Endothelial cell of umbilical vein (primary cell): ENCODE results near the gene FOXP4. TPM values are rescaled to one million over a fixed set of nuclear protein-coding genes. Genes with fewer than 3 reads are reported as not detected.

ENCODE experiments used
- BruUV-seq: library from RNA; stranded (reverse); fragments of 400-500 nt; replicated peaks from 2 replicates; lab custom pipeline; 2021; lab: Mats Ljungman, UMichigan
- CTCF ChIA-PET: fragments of 300-600, 350-600 bp; sonication (Branson Sonifier 250); formaldehyde crosslinking; loops from one replicate; lab custom pipeline; 2021; ENCODE audit warnings: antibody characterized with exemption, inconsistent platforms; lab: Charles Lee
- POLR2A ChIA-PET: fragments of 300-600, 350-600 bp; sonication (Branson Sonifier 250); formaldehyde crosslinking; loops from one replicate; lab custom pipeline; 2021; ENCODE audit warnings: antibody characterized with exemption, inconsistent platforms; lab: Charles Lee
- DNase-seq: peaks from one replicate; pipeline ENCODE4 v3.0.0-alpha.2; 2011; ENCODE audit warnings: low read depth, low spot score
- FAIRE-seq: peaks from 2 replicates; lab custom pipeline; 2011; peaks lifted over from hg19 to GRCh38; lab: Jason Lieb, UNC
- H2AFZ ChIP-seq: 2 replicates; pipeline ENCODE4 v1.6.0; 2012; ENCODE audit warnings: low read depth, low read length, control low read depth, inconsistent platforms
- H3K27ac ChIP-seq: 2 replicates; pipeline ENCODE4 v1.5.1; 2011; ENCODE audit warnings: low read depth, mild to moderate bottlenecking, control low read depth, low read length, moderate library complexity; ENCODE audit not compliant: insufficient read depth
- H3K27me3 ChIP-seq, 2 experiments: 2 replicates each; pipeline versions ENCODE4 v1.6.0 to v1.6.1; 2011; ENCODE audit warnings: low read length in 2 of 2, mixed read lengths in 1 of 2; ENCODE audit not compliant: control insufficient read depth in 2 of 2, insufficient read depth in 2 of 2
- H3K36me3 ChIP-seq, 2 experiments: 2 replicates in 1 of 2; 3 replicates in 1 of 2; pipeline ENCODE4 v1.5.1; 2011; ENCODE audit warnings: low read length in 2 of 2, mild to moderate bottlenecking in 1 of 2, moderate library complexity in 1 of 2; ENCODE audit not compliant: control insufficient read depth in 2 of 2, insufficient read depth in 2 of 2; ENCODE audit errors: extremely low read depth in 1 of 2
- H3K4me1 ChIP-seq: 3 replicates; pipeline ENCODE4 v1.5.1; 2011; ENCODE audit warnings: mild to moderate bottlenecking, low read length; ENCODE audit not compliant: control insufficient read depth, insufficient read depth; ENCODE audit errors: extremely low read depth
- H3K4me2 ChIP-seq: 2 replicates; pipeline ENCODE4 v1.6.1; 2011; ENCODE audit warnings: low read length, control low read depth, mixed read lengths; ENCODE audit not compliant: insufficient read depth
- H3K4me3 ChIP-seq, 3 experiments: fragments of 200-600 bp in 1 of 3; sonication (generic), shearing (Covaris generic) in 1 of 3; replicated peaks in 1 of 3; 2 replicates each; pipeline ENCODE4 v1.5.1; 2011 to 2016; ENCODE audit warnings: control low read depth in 3 of 3, low read length in 3 of 3, mild to moderate bottlenecking in 2 of 3, inconsistent platforms in 1 of 3, low read depth in 1 of 3, moderate library complexity in 1 of 3; ENCODE audit not compliant: insufficient read depth in 1 of 3
- H3K79me2 ChIP-seq: 2 replicates; pipeline ENCODE4 v1.6.0; 2012; ENCODE audit warnings: low read length, inconsistent platforms; ENCODE audit not compliant: control insufficient read depth, insufficient read depth
- H3K9ac ChIP-seq: replicated peaks from 2 replicates; pipeline ENCODE3; 2011; ENCODE audit warnings: low read length, control low read depth; ENCODE audit not compliant: insufficient read depth; ENCODE audit errors: extremely low read depth
- H3K9me1 ChIP-seq: replicated peaks from 3 replicates; pipeline ENCODE4 v1.6.0; 2011; ENCODE audit warnings: mild to moderate bottlenecking, low read length; ENCODE audit not compliant: control insufficient read depth, insufficient read depth; ENCODE audit errors: extremely low read depth
- H3K9me3 ChIP-seq: replicated peaks from 2 replicates; pipeline ENCODE4 v1.5.1; 2012; ENCODE audit warnings: low read length, inconsistent platforms; ENCODE audit not compliant: control insufficient read depth, insufficient read depth
- H4K20me1 ChIP-seq: replicated peaks from 2 replicates; pipeline ENCODE3; 2011; ENCODE audit warnings: mild to moderate bottlenecking, low read length; ENCODE audit not compliant: control insufficient read depth, insufficient read depth; ENCODE audit errors: extremely low read depth
- CTCF ChIP-seq, 2 donors: IDR thresholded peaks; 1 replicate in 1 of 2; 2 replicates in 1 of 2; pipeline ENCODE4 v1.5.1; 2011; ENCODE audit warnings: low read length in 2 of 2, mild to moderate bottlenecking in 2 of 2, moderate library complexity in 2 of 2, control low read depth in 1 of 2, inconsistent platforms in 1 of 2, low read depth in 1 of 2; ENCODE audit not compliant: insufficient read depth in 1 of 2; ENCODE audit errors: extremely low read depth in 1 of 2
- EZH2 ChIP-seq: IDR thresholded peaks from 2 replicates; pipeline ENCODE4 v1.6.1; 2012; ENCODE audit warnings: borderline replicate concordance, low read depth, mild to moderate bottlenecking, moderate library complexity, low read length, inconsistent platforms; ENCODE audit not compliant: severe bottlenecking
- FOS ChIP-seq: IDR thresholded peaks from 2 replicates; pipeline ENCODE4 v1.6.1; 2011; ENCODE audit warnings: mild to moderate bottlenecking, low read length, moderate library complexity, borderline replicate concordance; ENCODE audit not compliant: insufficient read depth
- GATA2 ChIP-seq: IDR thresholded peaks from 2 replicates; pipeline ENCODE4 v1.7.0; 2011; ENCODE audit warnings: low read depth, mild to moderate bottlenecking, moderate library complexity, mixed read lengths, low read length; ENCODE audit not compliant: insufficient read length, insufficient read depth
- JUN ChIP-seq: IDR thresholded peaks from 2 replicates; pipeline ENCODE4 v1.6.1; 2011; ENCODE audit warnings: borderline replicate concordance, low read depth; ENCODE audit not compliant: insufficient read length, insufficient read depth
- MYC ChIP-seq: IDR thresholded peaks from one replicate; pipeline ENCODE4 v1.6.1; 2011; ENCODE audit warnings: mild to moderate bottlenecking, low read depth, low read length
- POLR2A ChIP-seq: IDR thresholded peaks from 2 replicates; pipeline ENCODE4 v1.6.1; 2012; ENCODE audit warnings: low read depth, mild to moderate bottlenecking, control low read depth, low read length
- POLR2AphosphoS5 ChIP-seq: IDR thresholded peaks from 2 replicates; pipeline ENCODE4 v1.6.1; 2012; ENCODE audit warnings: low read depth, mild to moderate bottlenecking, control low read depth, low read length, moderate library complexity; ENCODE audit not compliant: insufficient read depth
- dilution Hi-C: fragments of 300-500 bp; cut with MboI; formaldehyde crosslinking; loops from one replicate; pipeline ENCODE4 v1.15.0; 2019; ENCODE audit warnings: low sequenced_read_pairs; ENCODE audit not compliant: extremely low pct_ligation_motif_present
- intact Hi-C: fragments of 100-400 bp; cut with micrococcal nuclease; formaldehyde crosslinking; loops from one replicate; pipeline ENCODE4 v1.10.0; 2022
- polyA plus RNA-seq, 4 experiments: library from polyadenylated mRNA; depleted of rRNA in 3 of 4; stranded (reverse) in 3 of 4; unstranded in 1 of 4; fragments of >200 nt; gene quantifications; 2 replicates each; pipeline versions ENCODE4 v1.2.1 to v1.2.3, GENCODE V29; 2011 to 2012; ENCODE audit warnings: missing spikeins in 1 of 4
- total RNA-seq: library from RNA; stranded (reverse); gene quantifications from 2 replicates; pipeline ENCODE4 v1.2.3, GENCODE V29; 2021
- TF ChIP-seq, protein P1 (sequence below): IDR thresholded peaks from 2 replicates; pipeline ENCODE4 v1.6.1; 2011; ENCODE audit not compliant: insufficient read depth, insufficient read length

FOXP4 gene
- total and polyA plus RNA-seq, 2 donors (not counting 3 experiments of a cell fraction or from before 2014, with no cell fraction given) = 5.6 to 23.9 TPM

- Histone ChIP-seq H3K4me1 (peaks cover 8% of the 10 kb centered on the region), H2AFZ (no peak overlapping the region), H3K27me3 (peaks cover 0 to 3% of the 10 kb centered on the region in 2 experiments), H3K9ac (no peak overlapping the region), H3K4me2 (no peak overlapping the region), H4K20me1 (no peaks in the 10 kb centered on the region), H3K36me3 (peaks cover 0 to 10% of the 10 kb centered on the region in 2 experiments), H3K79me2 (no peaks in the 10 kb centered on the region), H3K9me3 (no peaks in the 10 kb centered on the region), H3K9me1 (no peaks in the 10 kb centered on the region), H3K4me3 (no peak overlapping the region), H3K27ac (no peak overlapping the region)
- DNase-seq (no peak), FAIRE-seq (no peak)
- ChIA-PET CTCF (interaction anchor here (1.4 kb wide), 1 partner anchor 43 kb away, joined by 3 read pairs; no protein-coding TSS in a partner anchor), POLR2A (no interaction called here)
- BruUV-seq = no TSS peak
- dilution Hi-C loops (no loop called here), intact Hi-C loops (loop anchor here (2.0 kb wide), 1 partner anchor 88 kb away; no protein-coding TSS in a partner anchor)
- TF ChIP-seq POLR2AphosphoS5 (no peak), EZH2 (no peak), POLR2A (no peak), MYC (no peak), GATA2 (no peak), FOS (no peak)
- TF ChIP-seq, protein P1, sequence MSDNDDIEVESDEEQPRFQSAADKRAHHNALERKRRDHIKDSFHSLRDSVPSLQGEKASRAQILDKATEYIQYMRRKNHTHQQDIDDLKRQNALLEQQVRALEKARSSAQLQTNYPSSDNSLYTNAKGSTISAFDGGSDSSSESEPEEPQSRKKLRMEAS = no peak
These were observed 5.0 kb downstream of the FOXP4 start for GRCh38 chr6:41551086-41551700.

DNA sequence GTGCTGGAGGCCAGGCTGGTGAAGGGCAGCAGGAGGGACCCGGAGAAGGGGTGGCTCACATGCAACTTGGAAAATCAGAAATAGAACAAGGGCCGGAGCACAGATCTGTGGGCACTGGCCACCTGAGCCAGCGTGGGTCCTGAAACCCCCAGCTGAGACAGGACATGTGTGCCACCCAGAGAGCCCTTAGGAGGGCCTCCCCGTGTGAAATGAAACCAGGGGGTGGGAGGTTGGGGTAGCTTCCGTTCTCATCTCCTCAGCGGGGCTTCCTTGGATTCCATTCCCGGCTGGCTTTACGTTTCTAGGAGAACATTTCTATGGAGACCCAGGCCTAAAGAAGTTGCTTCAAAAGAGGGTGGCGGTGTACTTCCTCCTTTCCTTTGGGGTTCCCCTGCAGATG, 5.7 kb downstream of the FOXP4 start:
- intact Hi-C loops = loop anchor here (2.0 kb wide), 1 partner anchor 89 kb away; no protein-coding TSS in a partner anchor
- CTCF ChIA-PET = no interaction called here
- Histone ChIP-seq H3K36me3 (peaks cover 0 to 10% of the 10 kb centered on the region in 2 experiments), H2AFZ (no peak overlapping the region), H3K27me3 (peaks cover 0 to 3% of the 10 kb centered on the region in 2 experiments), H3K9me1 (no peaks in the 10 kb centered on the region), H3K9ac (no peak overlapping the region), H3K79me2 (no peaks in the 10 kb centered on the region), H4K20me1 (no peaks in the 10 kb centered on the region), H3K9me3 (no peaks in the 10 kb centered on the region), H3K27ac (no peak overlapping the region), H3K4me3 (no peak overlapping the region), H3K4me1 (peaks cover 8% of the 10 kb centered on the region), H3K4me2 (no peak overlapping the region)
- no peak for TF ChIP-seq FOS
- TF ChIP-seq EZH2 = no peak
- no peak for TF ChIP-seq CTCF (IDR thresholded peaks at IDR 0.05; ENCODE audit: extremely low read depth in 1 of 2, insufficient read depth in 1 of 2, low read depth in 1 of 2, low read length in 2 of 2)
- no peak for TF ChIP-seq JUN
- TF ChIP-seq POLR2AphosphoS5 = no peak
- no peak for TF ChIP-seq GATA2
- TF ChIP-seq, protein P1 = no peak
- no peak for TF ChIP-seq POLR2A
- TF ChIP-seq MYC = no peak
- dilution Hi-C loops = no loop called here
- POLR2A ChIA-PET = no interaction called here
- FAIRE-seq (no peak), DNase-seq (no peak)
- no TSS peak for BruUV-seq
